Karpas-422 (cell line): ENCODE data around the gene HSPB9. TPM values are rescaled to one million over a fixed set of nuclear protein-coding genes. Genes with fewer than 3 reads are reported as not detected.

Source experiments
- DNase-seq: peaks from one replicate; pipeline ENCODE4 v3.0.0-alpha.2; 2015
- H2AFZ ChIP-seq: fragments of 200-600 bp; sonication (generic); 2 replicates; pipeline ENCODE4 v1.6.1; 2014; ENCODE audit warnings: antibody characterized with exemption, low read length, mixed read lengths
- H3K27ac ChIP-seq: fragments of 200-600 bp; sonication (generic); 2 replicates; pipeline ENCODE4 v1.5.1; 2014; ENCODE audit warnings: mild to moderate bottlenecking, low read length, moderate library complexity
- H3K27me3 ChIP-seq: fragments of 200-600 bp; sonication (generic); 2 replicates; pipeline ENCODE4 v1.6.1; 2014; ENCODE audit warnings: low read length, mixed read lengths
- H3K36me3 ChIP-seq: fragments of 200-600 bp; sonication (generic); 2 replicates; pipeline ENCODE4 v1.6.1; 2014; ENCODE audit warnings: low read length, mixed read lengths; ENCODE audit not compliant: insufficient read depth
- H3K4me1 ChIP-seq: fragments of 200-600 bp; sonication (generic); 2 replicates; pipeline ENCODE4 v1.6.1; 2014; ENCODE audit warnings: mild to moderate bottlenecking, low read length, mixed read lengths
- H3K4me2 ChIP-seq: fragments of 200-600 bp; sonication (generic); 2 replicates; pipeline ENCODE4 v1.6.1; 2014; ENCODE audit warnings: low read length, low read depth, mild to moderate bottlenecking; ENCODE audit not compliant: poor library complexity, severe bottlenecking
- H3K4me3 ChIP-seq: fragments of 200-600 bp; sonication (generic); 2 replicates; pipeline ENCODE4 v1.5.1; 2014; ENCODE audit warnings: mild to moderate bottlenecking, antibody characterized with exemption, low read length, mixed read lengths
- H3K79me2 ChIP-seq: fragments of 200-600 bp; sonication (generic); 2 replicates; pipeline ENCODE4 v1.6.1; 2014; ENCODE audit warnings: mild to moderate bottlenecking, low read length, mixed read lengths
- H3K9ac ChIP-seq: fragments of 200-600 bp; sonication (generic); 2 replicates; pipeline ENCODE4 v1.6.0; 2014; ENCODE audit warnings: low read length
- H3K9me2 ChIP-seq: fragments of 200-600 bp; sonication (generic), shearing (Covaris generic); replicated peaks from 2 replicates; pipeline ENCODE4 v1.6.0; 2014; ENCODE audit warnings: mild to moderate bottlenecking, low read length, moderate library complexity; ENCODE audit not compliant: insufficient read depth
- H3K9me3 ChIP-seq: fragments of 300-700, 200-600 bp; sonication (generic); 2 replicates; pipeline ENCODE4 v1.6.1; 2014; ENCODE audit warnings: low read length, mixed read lengths
- H4K20me1 ChIP-seq: fragments of 200-600 bp; sonication (generic); 2 replicates; pipeline ENCODE4 v1.6.1; 2014; ENCODE audit warnings: mild to moderate bottlenecking, antibody characterized with exemption, low read length, low read depth; ENCODE audit not compliant: insufficient read depth
- total RNA-seq: library from RNA; depleted of rRNA; stranded (reverse); fragments of >200 nt; shearing (Covaris generic); gene quantifications from 2 replicates; pipeline ENCODE4 v1.2.3, GENCODE V29; 2014; ENCODE audit warnings: low replicate concordance

The HSPB9 gene
- total RNA-seq, 1 experiment from 2014 or later, result 0.37 TPM

- DNase-seq, result no peak
- H4K20me1 ChIP-seq, result no peaks in the 10 kb centered on the region
- H3K4me2 ChIP-seq, result no peak overlapping the region
- H3K9ac ChIP-seq, result no peak overlapping the region
- H3K4me1 ChIP-seq, result no peaks in the 10 kb centered on the region
- no peak overlapping the region for H3K4me3 ChIP-seq
- H3K9me3 ChIP-seq, result no peaks in the 10 kb centered on the region
- H3K27me3 ChIP-seq, result no peaks in the 10 kb centered on the region
- no peak overlapping the region for H2AFZ ChIP-seq
- H3K36me3 ChIP-seq, result no peaks in the 10 kb centered on the region
- H3K79me2 ChIP-seq, result no peaks in the 10 kb centered on the region
- H3K27ac ChIP-seq, result no peak overlapping the region
- H3K9me2 ChIP-seq, result no peaks in the 10 kb centered on the region
These were observed 35.4 kb upstream of the HSPB9 start for GRCh38 chr17:42087042-42087701.

GRCh38 chr17:42087736-42088705 lies 34.6 kb upstream of the HSPB9 start:
- Histone ChIP-seq H3K79me2 (no peaks in the 10 kb centered on the region), H3K27ac (no peak overlapping the region), H3K9ac (no peak overlapping the region), H3K27me3 (no peaks in the 10 kb centered on the region), H3K4me2 (no peak overlapping the region), H3K9me2 (no peaks in the 10 kb centered on the region), H3K9me3 (no peaks in the 10 kb centered on the region), H3K36me3 (no peaks in the 10 kb centered on the region), H3K4me3 (no peak overlapping the region), H2AFZ (no peak overlapping the region), H3K4me1 (no peaks in the 10 kb centered on the region), H4K20me1 (no peaks in the 10 kb centered on the region)
- no peak for DNase-seq

GRCh38 chr17:42088736-42089135 lies 33.9 kb upstream of the HSPB9 start:
- Histone ChIP-seq H3K9me2 (no peaks in the 10 kb centered on the region), H3K9me3 (no peaks in the 10 kb centered on the region), H3K4me2 (no peak overlapping the region), H2AFZ (no peak overlapping the region), H3K27me3 (no peaks in the 10 kb centered on the region), H3K4me3 (no peak overlapping the region), H3K4me1 (no peaks in the 10 kb centered on the region), H3K36me3 (no peaks in the 10 kb centered on the region), H4K20me1 (no peaks in the 10 kb centered on the region), H3K79me2 (no peaks in the 10 kb centered on the region), H3K9ac (no peak overlapping the region), H3K27ac (no peak overlapping the region)
- DNase-seq, result no peak

GRCh38 chr17:42090964-42091790 lies 31.4 kb upstream of the HSPB9 start:
- Histone ChIP-seq H3K4me2 (no peak overlapping the region), H3K9ac (no peak overlapping the region), H3K79me2 (no peaks in the 10 kb centered on the region), H3K4me3 (no peak overlapping the region), H3K4me1 (no peaks in the 10 kb centered on the region), H3K27me3 (no peaks in the 10 kb centered on the region), H3K9me2 (no peaks in the 10 kb centered on the region), H3K9me3 (no peaks in the 10 kb centered on the region), H3K27ac (no peak overlapping the region), H3K36me3 (no peaks in the 10 kb centered on the region), H4K20me1 (no peaks in the 10 kb centered on the region), H2AFZ (no peak overlapping the region)
- no peak for DNase-seq

GRCh38 chr17:42092939-42093338 lies 29.7 kb upstream of the HSPB9 start:
- Histone ChIP-seq H3K27ac (no peak overlapping the region), H3K36me3 (no peaks in the 10 kb centered on the region), H3K4me2 (no peak overlapping the region), H3K79me2 (no peaks in the 10 kb centered on the region), H3K4me1 (no peaks in the 10 kb centered on the region), H2AFZ (no peak overlapping the region), H3K9me3 (no peaks in the 10 kb centered on the region), H4K20me1 (no peaks in the 10 kb centered on the region), H3K27me3 (no peaks in the 10 kb centered on the region), H3K4me3 (no peak overlapping the region), H3K9ac (no peak overlapping the region), H3K9me2 (no peaks in the 10 kb centered on the region)
- no peak for DNase-seq

GRCh38 chr17:42094375-42095069 lies 28.1 kb upstream of the HSPB9 start:
- H3K9ac ChIP-seq, result no peak overlapping the region
- no peaks in the 10 kb centered on the region; the same call in 1 of the 2 replicates for H3K4me1 ChIP-seq
- H3K9me3 ChIP-seq, result no peaks in the 10 kb centered on the region
- H2AFZ ChIP-seq, result no peak overlapping the region
- H3K79me2 ChIP-seq, result no peaks in the 10 kb centered on the region
- no peaks in the 10 kb centered on the region for H3K36me3 ChIP-seq
- no peaks in the 10 kb centered on the region for H3K9me2 ChIP-seq
- no peaks in the 10 kb centered on the region for H4K20me1 ChIP-seq
- no peak for DNase-seq
- H3K27me3 ChIP-seq, result no peaks in the 10 kb centered on the region
- H3K27ac ChIP-seq, result no peak overlapping the region
- H3K4me2 ChIP-seq, result no peak overlapping the region
- no peak overlapping the region for H3K4me3 ChIP-seq

- no peaks in the 10 kb centered on the region for H3K36me3 ChIP-seq
- H3K27me3 ChIP-seq, result no peaks in the 10 kb centered on the region
- no peaks in the 10 kb centered on the region; the same call in 1 of the 2 replicates for H3K4me1 ChIP-seq
- no peak overlapping the region for H2AFZ ChIP-seq
- H3K9ac ChIP-seq, result no peak overlapping the region
- no peak for DNase-seq
- no peak overlapping the region for H3K4me2 ChIP-seq
- H3K9me3 ChIP-seq, result no peaks in the 10 kb centered on the region
- H3K27ac ChIP-seq, result no peak overlapping the region
- H3K4me3 ChIP-seq, result no peak overlapping the region
- H3K9me2 ChIP-seq, result no peaks in the 10 kb centered on the region
- H3K79me2 ChIP-seq, result no peaks in the 10 kb centered on the region
- no peaks in the 10 kb centered on the region for H4K20me1 ChIP-seq
These were observed 26.1 kb upstream of the HSPB9 start for GRCh38 chr17:42096360-42097111.
